Central memory CD4-positive, alpha-beta T cell (primary cell): ENCODE results near the gene ZBTB34.

ENCODE experiments used
- DNase-seq: peaks from one replicate; pipeline ENCODE4 v3.0.0; 2022

The ZBTB34 gene

DNA sequence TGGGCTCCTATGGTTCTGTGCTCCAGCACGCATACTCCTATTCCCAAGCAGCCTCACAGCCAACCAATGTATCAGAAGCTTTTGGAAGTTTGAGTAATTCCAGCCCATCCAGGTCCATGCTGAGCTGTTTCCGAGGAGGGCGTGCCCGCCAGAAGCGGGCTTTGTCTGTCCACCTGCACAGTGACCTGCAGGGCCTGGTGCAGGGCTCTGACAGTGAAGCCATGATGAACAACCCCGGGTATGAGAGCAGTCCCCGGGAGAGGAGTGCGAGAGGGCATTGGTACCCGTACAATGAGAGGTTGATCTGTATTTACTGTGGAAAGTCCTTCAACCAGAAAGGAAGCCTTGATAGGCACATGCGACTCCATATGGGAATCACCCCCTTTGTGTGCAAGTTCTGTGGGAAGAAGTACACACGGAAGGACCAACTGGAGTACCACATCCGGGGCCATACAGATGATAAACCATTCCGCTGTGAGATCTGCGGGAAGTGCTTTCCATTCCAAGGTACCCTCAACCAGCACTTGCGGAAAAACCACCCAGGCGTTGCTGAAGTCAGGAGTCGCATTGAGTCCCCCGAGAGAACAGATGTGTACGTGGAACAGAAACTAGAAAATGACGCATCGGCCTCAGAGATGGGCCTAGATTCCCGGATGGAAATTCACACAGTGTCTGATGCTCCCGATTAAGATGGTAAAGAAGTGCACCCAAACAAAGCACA, 19.9 kb downstream of the ZBTB34 start:
- DNase-seq = no peak

DNA sequence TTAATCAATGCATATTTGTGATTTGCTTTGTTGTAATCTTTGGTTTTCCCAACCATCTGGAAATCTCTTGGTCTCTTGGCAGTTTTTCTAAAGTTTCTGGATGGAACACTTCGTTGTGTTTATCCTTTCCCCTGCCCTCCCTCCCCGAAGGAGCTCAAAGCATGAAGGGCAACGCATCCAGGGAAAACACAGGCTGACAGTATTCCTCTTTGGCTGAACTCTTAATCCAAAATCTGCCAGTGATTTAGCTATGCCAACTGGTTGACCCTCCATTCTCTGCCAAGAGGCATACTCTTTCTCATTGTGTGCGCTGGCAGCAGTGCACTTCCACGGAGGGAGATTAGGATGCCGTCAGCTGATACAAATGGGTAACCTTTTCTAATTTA, 20.5 kb downstream of the ZBTB34 start:
- no peak for DNase-seq

DNA sequence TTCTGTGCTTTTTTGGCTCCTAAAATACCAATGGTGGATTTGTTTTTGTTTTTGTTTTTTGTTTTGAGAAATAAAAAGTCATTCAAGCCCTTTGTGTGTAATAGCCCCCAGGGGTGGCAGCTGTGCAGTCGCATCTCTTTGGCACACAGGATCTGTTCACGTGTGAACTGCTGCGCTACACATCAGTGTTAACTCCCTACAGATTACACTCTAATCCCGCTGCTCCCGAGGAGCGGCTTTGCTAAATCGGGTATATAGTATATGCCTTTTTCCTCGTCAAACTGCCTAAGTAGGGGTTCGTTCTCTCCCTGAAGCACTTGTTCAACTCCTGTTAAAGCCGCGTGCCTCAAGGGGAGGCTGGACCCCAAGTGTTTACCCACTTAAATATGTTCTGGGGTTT, 22.3 kb downstream of the ZBTB34 start:
- DNase-seq = no peak

DNA sequence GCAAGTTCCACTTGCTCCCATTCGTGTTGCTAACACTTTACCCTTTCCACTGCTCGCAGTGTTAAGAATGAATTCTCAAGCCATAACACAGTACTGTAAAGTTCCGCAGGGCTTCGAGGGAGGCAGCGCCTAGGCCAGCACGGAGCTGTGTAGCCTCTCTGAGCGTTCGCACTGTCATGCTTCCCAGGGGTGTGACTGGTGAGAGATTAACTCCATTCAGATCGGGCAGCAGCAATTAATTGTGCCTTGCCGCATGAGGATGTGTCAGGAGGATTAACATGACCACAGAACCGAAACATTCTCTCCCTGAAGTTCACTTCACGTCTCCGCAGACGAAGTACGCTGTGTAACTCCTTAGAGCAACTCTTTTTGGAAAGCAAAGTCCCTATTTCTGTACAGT, 23.2 kb downstream of the ZBTB34 start:
- DNase-seq = no peak

DNA sequence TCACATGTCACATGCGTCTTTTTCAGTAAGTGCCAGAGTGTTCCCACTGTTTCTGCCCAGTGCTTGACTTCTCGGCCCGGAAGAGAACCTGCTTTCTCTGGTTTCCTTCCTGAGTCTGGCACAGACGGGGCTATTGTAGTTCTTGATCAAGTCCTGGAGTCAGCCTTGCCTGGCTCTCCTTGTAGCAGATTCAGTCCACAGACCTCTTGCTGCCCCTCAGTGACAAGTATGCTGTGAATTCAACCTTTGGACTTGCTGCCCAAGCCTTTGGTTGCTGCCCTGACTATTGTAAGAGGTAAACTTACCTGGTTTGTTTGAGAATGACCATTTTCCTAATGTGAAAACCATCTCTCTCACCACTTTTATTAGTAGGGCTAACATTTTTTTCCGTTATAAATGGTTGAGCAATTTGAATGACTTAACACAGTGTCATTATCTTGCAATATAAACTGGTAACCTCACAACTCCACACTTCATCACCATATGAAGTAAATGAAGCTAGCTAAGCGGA, 24.7 kb downstream of the ZBTB34 start:
- no peak for DNase-seq

DNA sequence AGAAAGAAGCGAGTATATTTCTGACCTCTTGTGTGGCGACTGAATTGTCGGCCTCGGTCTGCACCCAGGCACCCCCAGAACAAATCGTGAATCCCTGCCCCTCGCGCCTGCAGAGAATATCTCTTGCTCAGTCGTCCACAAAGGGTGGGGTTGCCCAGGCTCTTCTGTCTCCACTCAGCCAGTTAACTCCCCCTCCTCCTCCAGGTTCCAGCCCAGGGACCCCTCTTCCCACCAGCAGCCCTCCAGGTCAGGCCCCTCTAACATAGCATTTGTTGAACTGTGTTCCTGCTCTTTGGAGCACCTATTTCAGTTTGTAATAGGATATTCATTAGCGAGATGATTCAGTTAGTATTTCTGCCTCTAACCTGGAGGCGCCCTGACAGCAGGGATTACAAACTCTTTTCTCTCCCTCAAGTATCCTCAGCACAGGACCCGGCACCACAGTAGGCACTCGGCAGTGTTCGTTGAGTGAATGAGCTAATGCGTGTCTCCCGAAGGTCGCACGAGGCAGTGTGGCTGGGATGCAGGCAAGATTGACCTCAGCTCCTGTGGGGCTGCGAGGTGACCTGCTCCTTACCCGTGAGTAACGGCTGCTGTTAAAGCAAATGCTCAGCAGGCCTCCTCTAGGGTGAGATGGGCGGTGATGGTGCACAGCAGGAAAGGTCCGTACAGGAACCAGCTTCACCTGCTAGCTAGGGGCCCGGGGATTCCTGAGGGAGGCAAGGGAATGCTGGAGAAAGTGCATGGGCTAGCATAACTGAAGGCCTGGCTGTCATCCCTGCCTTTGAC, 25.8 kb downstream of the ZBTB34 start:
- no peak for DNase-seq

DNA sequence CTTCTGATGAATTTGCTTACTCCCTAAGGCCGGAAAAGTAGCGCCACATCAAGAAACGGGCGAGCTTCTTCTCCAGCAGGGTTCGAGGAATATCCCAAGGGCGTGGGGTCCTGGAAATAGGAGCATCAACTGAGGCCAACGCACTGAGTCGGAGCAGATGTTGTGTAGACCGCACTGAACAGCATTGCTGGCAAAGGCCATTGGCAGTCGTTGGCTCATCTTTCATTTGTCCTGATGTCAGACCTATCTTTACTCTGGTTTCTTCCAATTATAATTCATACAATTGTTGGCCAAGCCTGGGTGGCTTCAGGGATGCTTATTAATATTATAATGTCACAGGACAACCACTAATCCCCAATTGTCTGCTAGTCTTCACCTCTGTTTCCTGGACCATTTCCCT, 26.5 kb downstream of the ZBTB34 start:
- no peak for DNase-seq

DNA sequence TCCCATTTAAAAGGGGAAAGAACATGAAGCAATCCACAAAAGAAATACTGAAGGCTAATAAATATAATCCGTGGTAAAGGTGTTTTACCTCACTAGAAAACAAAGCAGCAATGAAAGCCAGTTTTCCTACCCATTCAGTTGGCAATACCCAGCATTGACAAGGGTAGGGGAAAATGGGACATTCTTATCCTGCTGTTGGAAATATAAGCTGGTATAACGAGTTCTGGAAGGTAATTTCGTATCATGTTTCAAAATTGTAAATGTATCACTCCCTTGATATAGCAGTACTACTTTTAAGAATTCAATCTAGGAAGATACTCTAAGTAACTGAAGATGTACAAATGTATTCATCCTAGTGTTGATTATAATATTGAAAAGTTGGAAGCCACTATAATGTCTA, 31.2 kb downstream of the ZBTB34 start:
- no peak for DNase-seq

DNA sequence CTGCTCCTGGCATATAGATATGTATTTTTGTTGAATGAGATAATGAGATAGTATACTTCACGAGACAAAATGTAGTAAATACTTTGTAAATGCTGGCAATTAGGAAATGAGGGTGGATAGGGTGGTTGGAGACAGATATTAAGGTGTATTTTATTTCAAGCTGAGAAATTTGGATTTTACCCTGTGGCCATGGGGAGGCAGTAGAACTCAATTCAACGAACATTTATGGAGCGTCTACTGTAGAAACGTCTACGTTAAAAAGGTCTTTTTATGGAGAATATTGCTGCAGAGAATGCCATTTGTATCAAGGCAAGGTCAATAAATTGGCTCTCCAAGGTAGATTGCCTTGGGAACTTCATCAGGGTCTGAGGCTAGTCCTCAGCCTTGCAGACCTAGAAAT, 32.6 kb downstream of the ZBTB34 start:
- no peak for DNase-seq

DNA sequence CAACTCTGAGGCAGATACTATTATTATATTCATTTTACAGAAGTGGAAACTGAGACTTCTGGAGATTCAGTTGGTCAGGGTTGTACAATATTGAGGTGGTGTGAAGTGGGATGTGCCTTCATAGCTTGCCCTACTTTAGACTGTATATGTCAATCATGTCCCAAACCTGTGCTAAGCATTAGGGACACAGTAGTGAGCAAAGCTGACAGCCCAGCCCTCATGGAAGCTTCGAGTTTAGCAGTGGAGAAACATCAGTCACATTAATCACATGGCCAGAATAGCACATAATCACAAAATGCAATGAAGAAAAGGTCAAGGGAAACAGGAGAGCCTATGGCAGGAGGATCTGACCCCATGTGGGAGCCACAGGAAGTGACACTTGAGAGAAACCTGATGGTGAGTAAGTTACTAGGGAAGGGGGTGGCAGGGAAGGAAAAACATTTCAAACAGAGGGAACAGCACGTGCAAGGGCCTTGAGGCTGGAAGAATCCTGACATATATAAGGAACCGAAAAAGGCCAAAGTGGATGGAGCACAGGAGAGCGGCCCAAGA, 33.7 kb downstream of the ZBTB34 start:
- DNase-seq = no peak

DNA sequence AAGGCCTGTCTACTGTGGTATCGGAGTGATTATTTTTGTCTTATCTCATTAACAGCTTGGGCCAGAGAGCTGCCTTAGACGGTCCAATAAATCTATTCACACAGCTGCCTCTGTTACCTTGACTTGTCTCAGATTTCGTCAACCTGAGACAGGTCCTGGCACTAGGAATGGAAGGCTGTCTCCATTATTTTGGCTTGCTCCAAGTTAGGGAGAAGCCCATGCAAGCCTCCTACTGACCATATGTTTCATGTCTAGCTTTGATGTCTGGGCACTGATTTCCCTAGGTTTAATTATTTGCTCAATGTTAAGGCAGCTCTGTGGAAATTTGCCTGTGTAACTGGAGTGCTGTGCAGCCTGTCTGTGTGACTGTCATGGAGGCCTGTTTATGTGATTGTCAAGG, 41.8 kb downstream of the ZBTB34 start:
- DNase-seq = no peak

DNA sequence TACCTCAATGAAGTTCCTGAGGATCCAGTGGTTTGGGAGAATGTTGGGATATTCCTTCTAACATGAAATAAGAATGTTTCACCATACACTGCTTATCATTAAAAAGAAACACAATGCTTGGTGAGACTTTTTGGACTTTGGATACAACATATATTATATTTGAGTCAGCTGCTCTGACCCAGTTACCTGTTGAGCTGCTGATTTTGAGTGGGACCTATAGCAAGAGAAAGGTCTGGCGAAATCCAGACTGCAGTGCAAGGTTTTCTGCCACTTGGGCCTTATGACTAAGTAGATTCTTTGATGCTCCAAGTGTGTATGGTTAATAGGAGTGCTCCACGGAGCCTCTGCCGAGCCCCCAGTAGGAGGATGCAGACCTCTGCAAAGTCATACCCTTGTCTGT, 44.1 kb downstream of the ZBTB34 start:
- DNase-seq = no peak

DNA sequence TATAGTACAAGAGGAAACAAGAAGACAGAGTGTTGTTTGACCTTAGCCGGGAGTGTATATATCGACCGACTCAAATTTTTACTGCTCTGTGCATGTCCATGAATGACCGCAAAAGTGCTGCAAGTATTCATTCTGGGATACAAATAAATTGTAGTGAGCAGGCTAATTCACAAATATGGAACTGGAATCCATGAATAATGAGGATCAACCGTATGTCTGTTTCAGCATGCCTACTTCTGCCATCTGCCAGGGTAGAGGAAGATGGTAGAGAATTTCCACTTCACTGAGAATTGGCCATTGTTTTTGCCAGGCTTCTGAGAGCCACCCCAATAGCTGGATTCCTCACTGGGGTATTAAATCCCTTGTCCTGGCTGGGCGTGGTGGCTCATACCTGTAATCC, 45.7 kb downstream of the ZBTB34 start:
- DNase-seq = no peak

DNA sequence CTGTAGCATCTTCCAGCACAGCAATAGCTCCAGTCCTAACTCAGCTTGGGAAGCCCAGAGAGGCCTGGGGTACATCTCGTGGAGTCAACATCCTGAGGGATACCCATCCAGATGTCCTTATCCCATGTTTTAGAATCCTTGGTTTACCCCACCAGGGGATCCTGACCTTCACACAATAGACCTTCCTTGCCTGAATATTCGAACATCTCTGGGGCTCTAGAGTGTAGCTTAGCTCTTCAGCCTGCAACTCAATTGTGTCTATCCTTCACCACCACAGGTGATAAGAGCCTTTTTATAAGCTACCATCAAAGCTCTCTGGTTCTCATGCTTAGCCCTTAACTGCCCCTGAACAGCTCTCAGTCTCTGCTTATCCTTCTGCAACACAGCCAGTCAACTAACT, 46.6 kb downstream of the ZBTB34 start:
- DNase-seq = no peak

DNA sequence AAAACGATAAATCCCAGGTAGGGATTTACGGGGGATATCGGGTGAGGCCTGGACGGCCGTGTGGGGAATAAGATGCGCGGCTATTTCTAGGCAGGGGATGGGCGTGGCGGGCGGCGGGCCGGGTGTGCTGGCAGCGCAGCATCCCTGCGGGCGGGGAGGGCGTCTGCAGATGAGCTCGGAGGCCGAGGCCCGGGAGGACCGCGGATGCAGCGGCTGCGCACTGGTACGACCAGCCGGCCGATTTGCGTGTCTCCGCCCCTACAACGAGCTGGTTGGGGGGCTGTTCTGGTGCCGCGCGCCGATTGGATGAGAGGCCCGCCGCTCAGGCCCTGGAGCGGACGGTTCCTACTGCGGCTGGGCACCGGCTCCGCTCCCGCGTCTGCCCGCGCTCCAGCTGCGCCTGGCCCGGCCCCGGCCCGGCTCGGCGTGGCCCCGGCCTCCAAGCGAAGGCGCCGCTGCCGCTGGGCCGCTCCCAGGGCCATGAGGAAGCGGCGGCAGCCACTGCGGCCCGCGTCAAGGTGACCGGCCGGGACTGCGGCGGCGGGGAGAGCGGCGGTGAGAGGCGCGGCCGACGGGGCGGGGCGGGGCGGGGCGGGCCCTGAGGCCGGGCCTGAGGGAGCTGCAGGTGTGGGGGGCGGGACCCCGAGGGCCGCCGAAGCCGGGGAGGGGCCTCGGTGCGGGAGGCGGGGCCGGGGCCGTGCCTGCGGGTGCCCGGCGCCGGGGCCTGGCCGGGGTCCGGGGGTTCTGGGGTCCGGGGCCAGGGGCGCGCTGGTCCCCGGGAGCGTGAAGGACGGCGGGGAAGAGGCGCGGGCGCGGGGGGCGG, 54.2 kb downstream of the ZBTB34 start, which contains the start of gene RALGPS1:
Gene RALGPS1 (plus strand): TSS at position 325 of the 823 bp plus-strand sequence. CDS start 47,508 bp downstream, outside the sequence.
- peak; percentile 83 for DNase-seq

DNA sequence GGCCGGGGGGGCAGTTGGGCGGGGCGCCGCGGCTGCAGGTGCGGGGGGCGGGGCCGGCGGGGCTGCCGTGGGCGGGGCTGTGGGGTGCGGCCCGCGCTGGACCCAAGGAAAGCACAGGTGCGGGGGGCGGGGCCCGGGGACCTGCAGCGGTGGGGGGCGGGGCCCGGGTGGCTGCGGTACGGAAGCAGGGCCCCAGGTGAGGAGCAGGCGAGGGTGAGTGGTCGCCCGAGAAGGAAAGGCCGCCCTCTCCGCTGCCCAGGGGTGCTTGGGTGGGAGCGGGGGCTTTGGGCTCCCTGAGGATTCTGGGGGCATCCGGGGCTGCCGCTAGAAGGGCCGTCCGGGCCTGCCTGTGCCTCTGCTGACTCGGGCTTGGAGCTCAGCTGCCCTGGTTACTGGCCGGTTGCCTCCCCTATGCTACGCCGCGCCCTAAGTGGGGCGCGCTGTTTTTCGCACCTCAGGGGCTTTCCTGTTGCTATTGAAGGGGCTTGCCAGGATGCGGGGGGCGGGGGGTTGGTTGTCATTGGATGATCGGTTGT, 54.9 kb downstream of the ZBTB34 start:
- peak; percentile 12 for DNase-seq

DNA sequence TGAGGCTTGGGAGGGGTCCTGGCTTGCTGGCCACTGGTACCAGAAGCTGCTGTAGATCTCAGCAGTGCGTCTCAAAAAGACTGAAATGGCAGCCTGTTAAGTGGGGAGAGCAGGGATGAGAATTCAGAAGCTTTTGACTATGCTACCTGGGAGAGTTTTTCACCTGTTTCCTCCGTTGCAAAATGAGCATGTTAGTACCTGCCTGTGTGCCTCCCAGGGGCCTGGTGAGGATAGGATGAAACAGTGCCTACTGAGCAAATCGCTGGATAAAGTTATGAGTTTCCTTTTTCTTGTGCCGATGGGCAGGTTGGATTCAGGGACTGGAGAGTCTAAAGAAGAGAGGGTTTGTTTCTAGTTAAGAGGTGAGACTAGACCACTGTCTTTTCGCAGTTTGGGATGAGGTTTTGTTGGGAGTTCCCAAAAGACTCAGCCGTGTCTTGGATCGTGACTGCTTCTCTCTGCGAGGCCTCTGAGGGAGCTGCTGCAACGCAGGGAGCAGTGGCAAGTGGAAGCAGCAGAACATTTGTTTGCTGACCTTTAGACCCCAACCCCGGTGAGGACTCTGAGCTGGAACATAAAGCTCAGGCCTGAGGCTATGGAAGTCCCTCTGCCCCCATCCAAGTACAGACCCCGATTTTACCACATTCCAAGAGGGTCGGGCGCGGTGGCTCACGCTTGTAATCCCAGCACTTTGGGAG, 55.6 kb downstream of the ZBTB34 start:
- no peak for DNase-seq

DNA sequence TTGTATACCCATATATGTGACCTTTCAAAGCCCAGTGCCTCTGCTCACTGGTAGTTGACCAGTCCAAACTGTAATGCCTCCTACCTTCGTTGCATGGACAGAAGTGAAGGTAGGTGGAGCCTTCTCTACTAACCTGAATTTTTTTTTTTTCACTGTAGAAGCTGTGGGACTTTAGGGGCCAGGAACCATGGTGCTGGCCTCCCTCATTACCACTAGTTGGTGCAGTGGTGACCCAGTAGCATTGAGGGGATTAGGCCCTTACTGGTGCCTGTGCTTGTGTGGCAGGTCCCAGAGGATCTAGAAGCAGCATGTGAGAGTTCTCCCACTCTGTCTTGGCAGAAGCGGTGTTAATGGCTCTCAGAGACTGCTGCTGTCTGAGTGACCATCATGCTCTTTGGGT, 56.5 kb downstream of the ZBTB34 start:
- no peak for DNase-seq

DNA sequence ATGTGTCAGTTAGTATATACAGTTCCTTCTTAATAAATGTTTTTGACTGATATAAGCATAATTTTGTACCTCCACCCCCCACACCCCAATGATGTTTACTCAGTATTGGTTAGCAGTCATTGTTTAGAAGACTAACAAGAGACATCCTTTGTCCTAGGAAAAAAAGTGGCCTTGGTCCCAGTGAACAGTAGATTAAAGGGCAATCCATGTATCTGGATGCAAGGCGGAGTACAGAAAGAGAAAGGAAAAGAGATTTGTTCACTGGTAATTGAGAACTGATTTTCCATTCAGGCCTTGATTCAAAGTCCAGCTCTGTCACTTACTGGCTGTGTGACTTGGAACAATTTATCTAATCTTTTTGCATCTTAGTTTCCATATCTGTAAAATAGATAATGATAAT, 58.8 kb downstream of the ZBTB34 start:
- no peak for DNase-seq

DNA sequence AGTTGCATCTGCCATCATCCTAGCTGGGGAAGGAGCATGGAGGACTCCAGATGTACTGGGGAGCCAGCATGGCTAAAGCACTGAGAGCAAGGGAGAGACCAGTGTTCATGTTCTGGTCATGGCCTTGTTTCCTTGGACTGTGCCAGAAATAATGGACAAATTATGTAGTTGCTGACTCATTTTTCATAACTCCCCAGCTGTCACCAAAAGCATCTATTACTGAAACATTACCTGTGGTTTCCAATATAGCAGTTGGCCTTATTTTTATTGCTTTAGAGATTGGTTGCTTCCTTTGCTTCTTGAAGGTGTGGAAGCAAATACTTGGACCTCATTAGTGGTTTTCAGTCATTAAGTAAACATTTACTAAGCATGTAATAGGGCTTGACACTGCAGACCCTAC, 65.4 kb downstream of the ZBTB34 start:
- no peak for DNase-seq

DNA sequence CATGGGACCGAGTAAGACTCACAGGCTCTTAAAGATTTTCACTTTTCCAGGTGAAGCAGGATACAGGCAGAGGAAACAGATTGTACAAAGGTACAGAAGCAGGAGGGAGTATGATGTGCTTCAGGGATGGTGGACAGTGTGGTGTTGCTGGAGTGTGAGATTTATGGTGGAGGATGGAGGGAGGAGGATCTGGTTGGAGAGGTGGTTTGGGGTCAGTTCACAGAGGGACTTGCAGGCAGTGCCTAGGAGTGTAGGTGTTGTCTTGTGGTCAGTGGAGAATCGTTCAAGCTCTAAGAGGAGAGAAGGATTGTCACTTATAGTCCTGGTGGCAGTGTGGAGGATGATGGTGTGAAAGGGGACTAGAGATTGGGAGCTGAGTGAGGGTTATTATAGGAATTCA, 65.9 kb downstream of the ZBTB34 start:
- DNase-seq = no peak

DNA sequence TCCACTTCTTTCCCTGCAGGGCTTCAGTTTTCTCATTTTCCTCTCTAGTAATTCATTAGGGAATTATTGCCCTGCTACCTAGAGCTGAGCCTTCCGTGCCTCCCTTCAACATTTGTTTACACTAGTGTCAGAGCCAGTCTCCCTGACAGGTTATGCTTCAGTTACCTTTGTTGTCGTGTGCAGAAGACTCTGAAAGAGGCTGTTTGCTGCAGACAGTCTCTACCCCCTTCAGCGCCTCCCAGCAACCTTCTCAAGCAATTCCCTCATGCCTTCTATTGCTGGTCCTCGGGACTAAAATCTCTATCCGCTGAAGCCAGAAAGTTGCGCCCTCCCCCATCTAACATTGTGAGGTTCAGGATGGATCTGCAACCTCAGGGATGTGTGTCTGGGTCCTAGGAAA, 67.0 kb downstream of the ZBTB34 start:
- DNase-seq = no peak
